Measurements from ENCODE around the gene AGAP3.

Gene AGAP3

GRCh38 chr7:151057989-151058780 is 28.1 kb upstream of the AGAP3 start:
- DNase-seq (ENCODE audit: low read depth): peak; percentile 95

- DNase-seq (ENCODE audit: low read depth): no peak
Observed at GRCh38 chr7:151058781-151059366, 27.4 kb upstream of the AGAP3 start.

- peak; percentile 63 for DNase-seq (ENCODE audit: low read depth)
Observed at GRCh38 chr7:151059367-151060112, 26.7 kb upstream of the AGAP3 start, which contains the start of gene SLC4A2. Gene SLC4A2 (plus strand): TSS chr7:151059589. CDS start chr7:151061988, 2,399 bp downstream.

GRCh38 chr7:151060113-151060415 is 26.2 kb upstream of the AGAP3 start:
- no peak for DNase-seq (ENCODE audit: low read depth)

GRCh38 chr7:151060416-151061212 is 25.7 kb upstream of the AGAP3 start:
- DNase-seq (ENCODE audit: low read depth): no peak

- no peak for DNase-seq (ENCODE audit: low read depth)
Observed at GRCh38 chr7:151061213-151062110, 24.8 kb upstream of the AGAP3 start.

GRCh38 chr7:151062111-151062398 is 24.2 kb upstream of the AGAP3 start:
- DNase-seq (ENCODE audit: low read depth): no peak

GRCh38 chr7:151062399-151063211 is 23.7 kb upstream of the AGAP3 start:
- DNase-seq (ENCODE audit: low read depth): no peak

GRCh38 chr7:151063212-151063561 is 23.1 kb upstream of the AGAP3 start:
- no peak for DNase-seq (ENCODE audit: low read depth)

- DNase-seq (ENCODE audit: low read depth): no peak
Observed at GRCh38 chr7:151064454-151064853, 21.8 kb upstream of the AGAP3 start.

- no peak for DNase-seq (ENCODE audit: low read depth)
Observed at GRCh38 chr7:151064993-151065392, 21.3 kb upstream of the AGAP3 start.

GRCh38 chr7:151065516-151065915 is 20.8 kb upstream of the AGAP3 start:
- DNase-seq (ENCODE audit: low read depth): no peak

- DNase-seq (ENCODE audit: low read depth): no peak
Observed at GRCh38 chr7:151066273-151066974, 19.9 kb upstream of the AGAP3 start.

GRCh38 chr7:151068069-151068773 is 18.1 kb upstream of the AGAP3 start:
- no peak for DNase-seq (ENCODE audit: low read depth)

GRCh38 chr7:151069841-151070573 is 16.3 kb upstream of the AGAP3 start:
- no peak for DNase-seq (ENCODE audit: low read depth)

- no peak for DNase-seq (ENCODE audit: low read depth)
Observed at GRCh38 chr7:151070574-151070960, 15.7 kb upstream of the AGAP3 start.

GRCh38 chr7:151071032-151071866 is 15.0 kb upstream of the AGAP3 start:
- no peak for DNase-seq (ENCODE audit: low read depth)

GRCh38 chr7:151073990-151074389 is 12.3 kb upstream of the AGAP3 start:
- no peak for DNase-seq (ENCODE audit: low read depth)
